ENCODE data around the gene TIAM2. TPM values are rescaled to one million over a fixed set of nuclear protein-coding genes. Genes with fewer than 3 reads are reported as not detected.

The TIAM2 gene
- total and polyA plus RNA-seq, 9 of the 15 experiments (the other 6 are each of a cell fraction or from before 2014, with no cell fraction given): 0.73 to 6.5 (median 4.3) TPM

DNA sequence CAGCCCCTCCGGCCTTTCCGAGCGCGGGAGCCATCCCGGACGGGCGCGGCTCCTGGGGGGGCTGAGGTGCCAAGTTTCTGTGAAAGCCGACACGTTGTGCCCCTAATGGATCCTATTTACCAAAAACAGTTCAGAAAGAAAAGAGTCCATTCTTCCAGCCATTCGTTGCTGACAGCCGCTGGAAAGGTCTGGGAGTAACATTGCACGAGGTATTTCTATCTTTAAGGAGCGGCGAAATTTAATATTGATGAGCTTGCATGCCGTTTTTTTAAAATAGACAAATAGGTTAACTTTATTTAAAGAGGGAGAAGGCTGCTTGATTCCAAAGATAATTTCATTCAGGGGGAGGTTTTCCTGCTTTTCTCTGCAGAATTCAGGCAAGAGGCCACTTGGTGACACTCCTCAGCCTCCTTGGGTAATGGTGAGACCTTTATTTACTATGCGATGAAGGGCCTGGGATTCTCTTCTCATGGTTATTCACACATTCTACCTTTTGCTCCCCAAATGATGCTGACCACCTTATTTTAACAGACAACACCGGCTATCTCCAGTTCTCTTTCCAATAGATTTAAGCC lies 988 bp downstream of the TIAM2 start (continued):
- TF ChIP-seq, protein P1, sequence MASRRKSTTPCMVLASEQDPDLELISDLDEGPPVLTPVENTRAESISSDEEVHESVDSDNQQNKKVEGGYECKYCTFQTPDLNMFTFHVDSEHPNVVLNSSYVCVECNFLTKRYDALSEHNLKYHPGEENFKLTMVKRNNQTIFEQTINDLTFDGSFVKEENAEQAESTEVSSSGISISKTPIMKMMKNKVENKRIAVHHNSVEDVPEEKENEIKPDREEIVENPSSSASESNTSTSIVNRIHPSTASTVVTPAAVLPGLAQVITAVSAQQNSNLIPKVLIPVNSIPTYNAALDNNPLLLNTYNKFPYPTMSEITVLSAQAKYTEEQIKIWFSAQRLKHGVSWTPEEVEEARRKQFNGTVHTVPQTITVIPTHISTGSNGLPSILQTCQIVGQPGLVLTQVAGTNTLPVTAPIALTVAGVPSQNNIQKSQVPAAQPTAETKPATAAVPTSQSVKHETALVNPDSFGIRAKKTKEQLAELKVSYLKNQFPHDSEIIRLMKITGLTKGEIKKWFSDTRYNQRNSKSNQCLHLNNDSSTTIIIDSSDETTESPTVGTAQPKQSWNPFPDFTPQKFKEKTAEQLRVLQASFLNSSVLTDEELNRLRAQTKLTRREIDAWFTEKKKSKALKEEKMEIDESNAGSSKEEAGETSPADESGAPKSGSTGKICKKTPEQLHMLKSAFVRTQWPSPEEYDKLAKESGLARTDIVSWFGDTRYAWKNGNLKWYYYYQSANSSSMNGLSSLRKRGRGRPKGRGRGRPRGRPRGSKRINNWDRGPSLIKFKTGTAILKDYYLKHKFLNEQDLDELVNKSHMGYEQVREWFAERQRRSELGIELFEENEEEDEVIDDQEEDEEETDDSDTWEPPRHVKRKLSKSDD (conservative IDR thresholded peaks at IDR 0.05; ENCODE audit: low read length): no peak

DNA sequence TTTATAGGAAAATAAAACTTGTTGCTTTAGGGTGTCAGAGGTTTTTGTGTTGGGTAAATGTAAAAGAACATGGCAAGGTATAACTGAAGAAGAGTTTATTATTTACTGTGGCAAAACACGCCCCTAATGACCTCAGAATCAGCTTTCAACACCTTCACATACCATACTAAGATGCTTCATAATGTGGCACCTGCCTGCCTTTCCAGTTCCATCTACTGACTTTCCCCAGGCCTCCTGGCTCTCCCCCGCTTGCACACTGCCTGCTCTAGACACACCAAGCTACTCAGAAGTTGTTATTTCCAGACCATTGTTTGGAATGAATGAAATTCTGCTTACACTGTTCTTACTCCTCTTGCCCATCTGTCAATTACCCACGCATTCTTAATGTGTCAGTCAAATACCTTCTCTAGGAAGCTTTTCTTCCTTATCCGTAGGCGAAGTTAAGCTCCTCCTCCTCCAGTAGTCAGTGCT lies 1.8 kb downstream of the TIAM2 start:
- POLR2A ChIA-PET: interaction anchor here (0.6 kb wide), 1 partner anchor 12 kb away, joined by 4 read pairs; no protein-coding TSS in a partner anchor
- WGBS (ENCODE audit: insufficient coverage, low coverage, missing lambda C conversion rate): 4% methylated on average over 5 of the region's 5 CpGs

More for the DNA sequence above, 1.8 kb downstream of the TIAM2 start:
- H3K4me2 ChIP-seq (ENCODE audit: insufficient read depth, low read length): no peak overlapping the region
- H3K9ac ChIP-seq (ENCODE audit: insufficient read depth in 1 of 2, low read depth in 2 of 2, low read length in 2 of 2): no peak overlapping the region
- TF ChIP-seq, protein P2, sequence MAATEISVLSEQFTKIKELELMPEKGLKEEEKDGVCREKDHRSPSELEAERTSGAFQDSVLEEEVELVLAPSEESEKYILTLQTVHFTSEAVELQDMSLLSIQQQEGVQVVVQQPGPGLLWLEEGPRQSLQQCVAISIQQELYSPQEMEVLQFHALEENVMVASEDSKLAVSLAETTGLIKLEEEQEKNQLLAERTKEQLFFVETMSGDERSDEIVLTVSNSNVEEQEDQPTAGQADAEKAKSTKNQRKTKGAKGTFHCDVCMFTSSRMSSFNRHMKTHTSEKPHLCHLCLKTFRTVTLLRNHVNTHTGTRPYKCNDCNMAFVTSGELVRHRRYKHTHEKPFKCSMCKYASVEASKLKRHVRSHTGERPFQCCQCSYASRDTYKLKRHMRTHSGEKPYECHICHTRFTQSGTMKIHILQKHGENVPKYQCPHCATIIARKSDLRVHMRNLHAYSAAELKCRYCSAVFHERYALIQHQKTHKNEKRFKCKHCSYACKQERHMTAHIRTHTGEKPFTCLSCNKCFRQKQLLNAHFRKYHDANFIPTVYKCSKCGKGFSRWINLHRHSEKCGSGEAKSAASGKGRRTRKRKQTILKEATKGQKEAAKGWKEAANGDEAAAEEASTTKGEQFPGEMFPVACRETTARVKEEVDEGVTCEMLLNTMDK (IDR thresholded peaks at IDR 0.05; ENCODE audit: borderline replicate concordance, insufficient read depth, low read depth, low read length, poor library complexity, severe bottlenecking): no peak
- TF ChIP-seq ZNF408 (CRISPR knock-in tag; IDR thresholded peaks at IDR 0.05; ENCODE audit: low read depth) (no peak), TAF15 (IDR thresholded peaks at IDR 0.05; ENCODE audit: low read depth, low read length) (no peak), ZBTB7A (IDR thresholded peaks at IDR 0.05; ENCODE audit: borderline replicate concordance, control insufficient read depth, low read depth, low read length) (no peak), ZNF121 (CRISPR knock-in tag; conservative IDR thresholded peaks at IDR 0.05) (no peak), TRIM28 (IDR thresholded peaks at IDR 0.05) (no peak), ZNF766 (CRISPR knock-in tag; conservative IDR thresholded peaks at IDR 0.05) (no peak), NCOA4 (IDR thresholded peaks at IDR 0.05; ENCODE audit: partially characterized antibody) (no peak)
- TF ChIP-seq, protein P3, sequence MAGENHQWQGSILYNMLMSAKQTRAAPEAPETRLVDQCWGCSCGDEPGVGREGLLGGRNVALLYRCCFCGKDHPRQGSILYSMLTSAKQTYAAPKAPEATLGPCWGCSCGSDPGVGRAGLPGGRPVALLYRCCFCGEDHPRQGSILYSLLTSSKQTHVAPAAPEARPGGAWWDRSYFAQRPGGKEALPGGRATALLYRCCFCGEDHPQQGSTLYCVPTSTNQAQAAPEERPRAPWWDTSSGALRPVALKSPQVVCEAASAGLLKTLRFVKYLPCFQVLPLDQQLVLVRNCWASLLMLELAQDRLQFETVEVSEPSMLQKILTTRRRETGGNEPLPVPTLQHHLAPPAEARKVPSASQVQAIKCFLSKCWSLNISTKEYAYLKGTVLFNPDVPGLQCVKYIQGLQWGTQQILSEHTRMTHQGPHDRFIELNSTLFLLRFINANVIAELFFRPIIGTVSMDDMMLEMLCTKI (IDR thresholded peaks at IDR 0.05; ENCODE audit: partially characterized antibody): no peak
- TF ChIP-seq, protein P4, sequence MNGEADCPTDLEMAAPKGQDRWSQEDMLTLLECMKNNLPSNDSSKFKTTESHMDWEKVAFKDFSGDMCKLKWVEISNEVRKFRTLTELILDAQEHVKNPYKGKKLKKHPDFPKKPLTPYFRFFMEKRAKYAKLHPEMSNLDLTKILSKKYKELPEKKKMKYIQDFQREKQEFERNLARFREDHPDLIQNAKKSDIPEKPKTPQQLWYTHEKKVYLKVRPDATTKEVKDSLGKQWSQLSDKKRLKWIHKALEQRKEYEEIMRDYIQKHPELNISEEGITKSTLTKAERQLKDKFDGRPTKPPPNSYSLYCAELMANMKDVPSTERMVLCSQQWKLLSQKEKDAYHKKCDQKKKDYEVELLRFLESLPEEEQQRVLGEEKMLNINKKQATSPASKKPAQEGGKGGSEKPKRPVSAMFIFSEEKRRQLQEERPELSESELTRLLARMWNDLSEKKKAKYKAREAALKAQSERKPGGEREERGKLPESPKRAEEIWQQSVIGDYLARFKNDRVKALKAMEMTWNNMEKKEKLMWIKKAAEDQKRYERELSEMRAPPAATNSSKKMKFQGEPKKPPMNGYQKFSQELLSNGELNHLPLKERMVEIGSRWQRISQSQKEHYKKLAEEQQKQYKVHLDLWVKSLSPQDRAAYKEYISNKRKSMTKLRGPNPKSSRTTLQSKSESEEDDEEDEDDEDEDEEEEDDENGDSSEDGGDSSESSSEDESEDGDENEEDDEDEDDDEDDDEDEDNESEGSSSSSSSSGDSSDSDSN (IDR thresholded peaks at IDR 0.05; ENCODE audit: borderline replicate concordance in 1 of 2, low read depth in 2 of 2, low read length in 2 of 2): no peak
- no peaks in the 10 kb centered on the region for H3K79me2 ChIP-seq (ENCODE audit: control insufficient read depth, insufficient read depth, low read length)
- no peaks in the 10 kb centered on the region; the same call in 1 of the 2 replicates for H4K20me1 ChIP-seq (replicated peaks; ENCODE audit: control insufficient read depth, insufficient read depth, low read length)
- BruUV-seq (replicated peaks): no TSS peak
- intact Hi-C loops (cut with micrococcal nuclease): no loop called here
- FAIRE-seq (no peak), DNase-seq (ENCODE audit: extremely low read depth in 1 of 4, low spot score in 3 of 4) (no peak), ATAC-seq (no peak)
- no peak overlapping the region for H3K27ac ChIP-seq (ENCODE audit: extremely low read depth, low read depth, low read length)
- H3K36me3 ChIP-seq (ENCODE audit: control insufficient read depth, insufficient read depth, low read length): no peaks in the 10 kb centered on the region
- in situ Hi-C loops (cut with MboI): no loop called here
- peaks cover 7 to 43% of the 10 kb centered on the region in 2 experiments; a peak in 3 of 5 replicates for H3K27me3 ChIP-seq (ENCODE audit: control insufficient read depth in 2 of 2, insufficient read depth in 2 of 2, low read length in 2 of 2)
- no peak overlapping the region for H3K4me3 ChIP-seq
- H3K9me1 ChIP-seq (ENCODE audit: control insufficient read depth, insufficient read depth, low read length): peaks cover 3% of the 10 kb centered on the region
- CTCF ChIA-PET (ENCODE audit: low intra/inter-chr PET ratio): no interaction called here
- H3K4me1 ChIP-seq (replicated peaks in 1 of 2; ENCODE audit: control insufficient read depth in 2 of 2, insufficient read depth in 2 of 2, low read length in 2 of 2): no peaks in the 10 kb centered on the region; a peak in 2 of 5 replicates
- H3K9me3 ChIP-seq (replicated peaks; ENCODE audit: control insufficient read depth, insufficient read depth, low read depth, low read length): no peaks in the 10 kb centered on the region
- H2AFZ ChIP-seq (ENCODE audit: low read depth, low read length): no peak overlapping the region

Data from K562 (cell line).